Superior temporal gyrus (tissue), 1 donor: ENCODE measurements around the gene HMOX1.
"Not testable (repeated sequence)": the region's sequence is repeated elsewhere in the genome, so short reads cannot be mapped to it uniquely, and the experiment has no call there.

ENCODE experiments used
- DNase-seq: peaks from one replicate; pipeline ENCODE4 v3.0.0-alpha.2; 2016; ENCODE audit errors: extremely low spot score

Gene HMOX1

GRCh38 chr22:35350539-35351503 is 30.1 kb upstream of the HMOX1 start:
- peak; percentile 78 for DNase-seq

- no peak for DNase-seq
Observed at GRCh38 chr22:35352214-35353111, 28.4 kb upstream of the HMOX1 start.

- DNase-seq: no peak
Observed at GRCh38 chr22:35353318-35353717, 27.6 kb upstream of the HMOX1 start.

GRCh38 chr22:35354068-35354467 is 26.8 kb upstream of the HMOX1 start:
- no peak for DNase-seq

- DNase-seq: no peak
Observed at GRCh38 chr22:35357883-35358621, 22.8 kb upstream of the HMOX1 start.

GRCh38 chr22:35359380-35360065 is 21.4 kb upstream of the HMOX1 start:
- DNase-seq: no peak

GRCh38 chr22:35361001-35361558 is 19.8 kb upstream of the HMOX1 start:
- no peak for DNase-seq

GRCh38 chr22:35363566-35364086 is 17.3 kb upstream of the HMOX1 start:
- DNase-seq: no peak

GRCh38 chr22:35364230-35364629 is 16.7 kb upstream of the HMOX1 start:
- DNase-seq: not testable (repeated sequence)

GRCh38 chr22:35367331-35367886 is 13.5 kb upstream of the HMOX1 start:
- no peak for DNase-seq

- no peak for DNase-seq
Observed at GRCh38 chr22:35368386-35368785, 12.5 kb upstream of the HMOX1 start.

GRCh38 chr22:35369996-35370395 is 10.9 kb upstream of the HMOX1 start:
- no peak for DNase-seq

- peak; percentile 50 for DNase-seq
Observed at GRCh38 chr22:35373781-35374180, 7.1 kb upstream of the HMOX1 start.

- no peak for DNase-seq
Observed at GRCh38 chr22:35375031-35375430, 5.9 kb upstream of the HMOX1 start.

GRCh38 chr22:35375526-35375925 is 5.4 kb upstream of the HMOX1 start:
- no peak for DNase-seq

- peak; percentile 86 for DNase-seq
Observed at GRCh38 chr22:35376728-35377472, 4.0 kb upstream of the HMOX1 start.

GRCh38 chr22:35377735-35378134 is 3.2 kb upstream of the HMOX1 start:
- no peak for DNase-seq

GRCh38 chr22:35378621-35379020 is 2.3 kb upstream of the HMOX1 start:
- no peak for DNase-seq

GRCh38 chr22:35379146-35379993 is 1.5 kb upstream of the HMOX1 start:
- no peak for DNase-seq
